Measurements from ENCODE around the gene TESMIN. TPM values are rescaled to one million over a fixed set of nuclear protein-coding genes. Genes with fewer than 3 reads are reported as not detected.

Gene TESMIN
- total RNA-seq, 1 experiment from 2014 or later, result 78.8 TPM

GRCh38 chr11:68750195-68751003, 921 bp downstream of the TESMIN start (continued):
- TF ChIP-seq ARID4B (CRISPR knock-in tag; IDR thresholded peaks at IDR 0.05; ENCODE audit: borderline replicate concordance) (peak; percentile 57; the same call in 1 of the 2 replicates), NFYB (CRISPR knock-in tag; conservative IDR thresholded peaks at IDR 0.05; ENCODE audit: low read depth) (0 out of 2 replicates have a peak, but pooled peaks have one; percentile 15), MAX (CRISPR knock-in tag; IDR thresholded peaks at IDR 0.05) (peak; percentile 95), ZNF138 (CRISPR knock-in tag; conservative IDR thresholded peaks at IDR 0.05) (peak; percentile 58; the same call in 1 of the 2 replicates), SMAD3 (CRISPR knock-in tag; IDR thresholded peaks at IDR 0.05; ENCODE audit: borderline replicate concordance) (peak; percentile 29; the same call in 1 of the 2 replicates), ZMAT4 (CRISPR knock-in tag; IDR thresholded peaks at IDR 0.05) (no peak), ZBTB43 (CRISPR knock-in tag; IDR thresholded peaks at IDR 0.05) (peak; percentile 56; the same call in 1 of the 2 replicates), AFF4 (CRISPR knock-in tag; IDR thresholded peaks at IDR 0.05; ENCODE audit: borderline replicate concordance) (no peak), IRF1 (CRISPR knock-in tag; IDR thresholded peaks at IDR 0.05) (no peak), IRF2 (CRISPR knock-in tag; IDR thresholded peaks at IDR 0.05; ENCODE audit: borderline replicate concordance, low read depth) (no peak), RORB (CRISPR knock-in tag; IDR thresholded peaks at IDR 0.05) (no peak), ELF4 (CRISPR knock-in tag; IDR thresholded peaks at IDR 0.05; ENCODE audit: low read depth) (peak; percentile 54; the same call in 1 of the 2 replicates), RELA (CRISPR knock-in tag; IDR thresholded peaks at IDR 0.05; ENCODE audit: borderline replicate concordance) (peak; percentile 84), ZSCAN18 (CRISPR knock-in tag; IDR thresholded peaks at IDR 0.05) (no peak), PRDM15 (CRISPR knock-in tag; IDR thresholded peaks at IDR 0.05) (no peak), NFATC4 (CRISPR knock-in tag; IDR thresholded peaks at IDR 0.05) (no peak), EMX1 (CRISPR knock-in tag; IDR thresholded peaks at IDR 0.05) (no peak), TCF7 (CRISPR knock-in tag; IDR thresholded peaks at IDR 0.05; ENCODE audit: low read depth) (no peak), HMGXB4 (CRISPR knock-in tag; IDR thresholded peaks at IDR 0.05) (peak; percentile 76; the same call in 1 of the 2 replicates)
